GM12878 (cell line): ENCODE measurements around the gene SH3GL2. TPM values are rescaled to one million over a fixed set of nuclear protein-coding genes. Genes with fewer than 3 reads are reported as not detected.

ENCODE experiments used
- ATAC-seq: fragments of 200-7000 bp; cut with Tn5 transposase; 3 replicates; pipeline ENCODE4 v1.9.1; 2020; ENCODE audit warnings: mild to moderate bottlenecking, moderate library complexity
- BruUV-seq: library from RNA; stranded (reverse); fragments of 400-500 nt; replicated peaks from 2 replicates; lab custom pipeline; 2021; lab: Mats Ljungman, UMichigan
- CTCF ChIA-PET: fragments of 300-600 bp; sonication (Branson Sonifier 250); formaldehyde crosslinking; extraction: SDS; loops from one replicate; lab custom pipeline; 2021; ENCODE audit warnings: inconsistent platforms; lab: Yijun Ruan, JAX
- POLR2A ChIA-PET: fragments of 350-600 bp; formaldehyde crosslinking; extraction: SDS; loops from one replicate; lab custom pipeline; 2021; ENCODE audit warnings: inconsistent platforms; lab: Charles Lee
- RAD21 ChIA-PET: fragments of 300-600 bp; sonication (Branson Sonifier 250); formaldehyde crosslinking; loops from one replicate; lab custom pipeline; 2023; ENCODE audit warnings: antibody characterized with exemption; ENCODE audit not compliant: unreplicated experiment; lab: Charles Lee
- SMC1A ChIA-PET: fragments of 300-600 bp; sonication (Branson Sonifier 250); formaldehyde crosslinking; loops from one replicate; lab custom pipeline; 2023; ENCODE audit not compliant: unreplicated experiment, uncharacterized antibody; lab: Charles Lee
- DNase-seq: peaks from one replicate; pipeline ENCODE4 v3.0.0-alpha.2; 2011; ENCODE audit warnings: low read depth, low spot score
- FAIRE-seq: peaks from 3 replicates; lab custom pipeline; 2011; peaks lifted over from hg19 to GRCh38; lab: Jason Lieb, UNC
- H2AFZ ChIP-seq: 2 replicates; pipeline ENCODE4 v1.6.0; 2011; ENCODE audit warnings: low read depth, low read length, control low read depth; ENCODE audit not compliant: control insufficient read depth
- H3K27ac ChIP-seq: 2 replicates; pipeline ENCODE4 v1.5.1; 2011; ENCODE audit warnings: control low read depth; ENCODE audit not compliant: control insufficient read depth, insufficient read depth
- H3K27me3 ChIP-seq, 2 experiments: replicated peaks in 1 of 2; 2 replicates each; pipeline versions ENCODE4 v1.6.0 to v1.6.1; 2011; ENCODE audit warnings: low read length in 1 of 2; ENCODE audit not compliant: control insufficient read depth in 2 of 2, insufficient read depth in 2 of 2
- H3K36me3 ChIP-seq, 2 experiments: 2 replicates each; pipeline ENCODE4 v1.5.1; 2011; ENCODE audit warnings: low read length in 1 of 2; ENCODE audit not compliant: control insufficient read depth in 2 of 2, insufficient read depth in 2 of 2
- H3K4me1 ChIP-seq: 2 replicates; pipeline ENCODE4 v1.6.1; 2011; ENCODE audit warnings: mild to moderate bottlenecking, low read length, moderate library complexity, mixed read lengths; ENCODE audit not compliant: control insufficient read depth, insufficient read depth
- H3K4me2 ChIP-seq: 2 replicates; pipeline ENCODE4 v1.6.0; 2011; ENCODE audit warnings: control low read depth; ENCODE audit not compliant: control insufficient read depth, insufficient read depth
- H3K4me3 ChIP-seq: fragments of 200-600 bp; sonication (generic); 2 replicates; pipeline ENCODE4 v1.5.1; 2016
- H3K79me2 ChIP-seq: 2 replicates; pipeline ENCODE4 v1.6.0; 2011; ENCODE audit warnings: low read length; ENCODE audit not compliant: control insufficient read depth, insufficient read depth
- H3K9ac ChIP-seq: 2 replicates; pipeline ENCODE4 v1.8.0; 2011; ENCODE audit warnings: low read length, control low read depth, mixed read lengths; ENCODE audit not compliant: control insufficient read depth, insufficient read depth
- H3K9me3 ChIP-seq: replicated peaks from 3 replicates; pipeline ENCODE4 v1.5.1; 2011; ENCODE audit warnings: mild to moderate bottlenecking, low read length; ENCODE audit not compliant: control insufficient read depth, insufficient read depth
- H4K20me1 ChIP-seq: 2 replicates; pipeline ENCODE4 v1.6.0; 2011; ENCODE audit not compliant: control insufficient read depth, insufficient read depth
- BCL11A ChIP-seq: IDR thresholded peaks from 2 replicates; pipeline ENCODE4 v1.6.1; 2011; ENCODE audit warnings: low read depth, low read length
- CBX3 ChIP-seq: fragments of 200-600 bp; sonication (generic); IDR thresholded peaks from 2 replicates; pipeline ENCODE4 v1.6.1; 2016; ENCODE audit warnings: low read depth, borderline replicate concordance
- CHD2 ChIP-seq: IDR thresholded peaks from 2 replicates; pipeline ENCODE4 v1.6.1; 2011; ENCODE audit warnings: low read depth, low read length, improper control_type of control experiment, borderline replicate concordance
- DPF2 ChIP-seq: fragments of 450-650 bp; IDR thresholded peaks from 2 replicates; pipeline ENCODE4 v1.6.1; 2017; ENCODE audit warnings: mild to moderate bottlenecking
- IRF5 ChIP-seq: fragments of 450-650 bp; IDR thresholded peaks from 2 replicates; pipeline ENCODE4 v1.6.1; 2017; ENCODE audit warnings: borderline replicate concordance
- MTA3 ChIP-seq: IDR thresholded peaks from 2 replicates; pipeline ENCODE4 v1.6.1; 2012; ENCODE audit warnings: low read length, inconsistent platforms, borderline replicate concordance
- NFYB ChIP-seq: IDR thresholded peaks from 2 replicates; pipeline ENCODE4 v1.6.1; 2011; ENCODE audit warnings: low read depth, mild to moderate bottlenecking, low read length, improper control_type of control experiment, moderate library complexity; ENCODE audit not compliant: insufficient read depth
- NRF1 ChIP-seq: conservative IDR thresholded peaks from 2 replicates; pipeline ENCODE4 v1.6.1; 2011; ENCODE audit warnings: mild to moderate bottlenecking, low read depth, low read length, improper control_type of control experiment
- POLR2A ChIP-seq: IDR thresholded peaks from 2 replicates; pipeline ENCODE4 v1.6.1; 2011; ENCODE audit warnings: low read depth, mild to moderate bottlenecking, low read length
- POLR2AphosphoS2 ChIP-seq: IDR thresholded peaks from 2 replicates; pipeline ENCODE4 v1.6.1; 2011; ENCODE audit warnings: low read depth, mild to moderate bottlenecking, low read length, improper control_type of control experiment, moderate library complexity
- RBBP5 ChIP-seq: fragments of 200-600 bp; sonication (generic); conservative IDR thresholded peaks from 2 replicates; pipeline ENCODE4 v1.6.1; 2016
- SMAD5 ChIP-seq: IDR thresholded peaks from 2 replicates; pipeline ENCODE4 v1.6.1; 2016; ENCODE audit warnings: antibody characterized with exemption, low read depth
- SMARCA5 ChIP-seq: fragments of 450-650 bp; IDR thresholded peaks from 2 replicates; pipeline ENCODE4 v1.6.1; 2017; ENCODE audit warnings: mild to moderate bottlenecking
- STAT3 ChIP-seq: IDR thresholded peaks from 2 replicates; pipeline ENCODE4 v1.6.1; 2011; ENCODE audit warnings: low read depth, low read length, improper control_type of control experiment
- WRNIP1 ChIP-seq: IDR thresholded peaks from 2 replicates; pipeline ENCODE4 v1.6.1; 2011; ENCODE audit warnings: low read depth, low read length, improper control_type of control experiment, borderline replicate concordance
- ZZZ3 ChIP-seq: IDR thresholded peaks from 2 replicates; pipeline ENCODE4 v1.6.1; 2011; ENCODE audit warnings: low read depth; ENCODE audit not compliant: control insufficient read depth, insufficient read length
- WGBS: methylation state at CpG from one replicate; pipeline ENCODE4 v1.1.6; 2016; ENCODE audit warnings: low lambda C conversion rate; ENCODE audit not compliant: insufficient replicate concordance, insufficient coverage; ENCODE audit errors: missing lambda C conversion rate; 5-methylcytosine and 5-hydroxymethylcytosine counted together
- in situ Hi-C: fragments of 300-500 bp; cut with MboI; formaldehyde crosslinking; loops from 9 replicates; pipeline ENCODE4 v1.14.3; 2018; ENCODE audit warnings: mixed read lengths
- intact Hi-C: fragments of 100-400 bp; cut with micrococcal nuclease; formaldehyde crosslinking; loops from one replicate; pipeline ENCODE4 v1.14.2; 2022; ENCODE audit not compliant: unreplicated experiment
- polyA plus RNA-seq, 11 experiments: library from polyadenylated mRNA; depleted of rRNA in 4 of 11; unstranded in 6 of 11; stranded (reverse) in 5 of 11; fragments of >200 nt; fragmentation: Nextera tagmentation in 4 of 11; fragmentation: Illumina TruSeq in 1 of 11; extraction: Ambion mirVana in 4 of 11; extraction: Trizol in 1 of 11; gene quantifications; 1 replicate in 1 of 11; 2 replicates in 10 of 11; pipeline versions ENCODE4 v1.2.1 to v1.2.3, GENCODE V29; 2011 to 2016; ENCODE audit warnings: inconsistent platforms in 2 of 11, missing spikeins in 2 of 11, low read depth in 1 of 11
- total RNA-seq, 4 experiments: library from RNA; depleted of rRNA in 3 of 4; stranded (reverse); fragments of >200 nt in 3 of 4; fragmentation: Illumina TruSeq in 1 of 4; extraction: Trizol in 1 of 4; gene quantifications; 2 replicates each; pipeline versions ENCODE4 v1.2.1 to v1.2.3, GENCODE V29; 2013 to 2021

SH3GL2 gene
- total and polyA plus RNA-seq, 10 of the 15 experiments (the other 5 are each of a cell fraction or from before 2014, with no cell fraction given), result not detected

GRCh38 chr9:17571825-17572224, 7.0 kb upstream of the SH3GL2 start:
- BruUV-seq, result no TSS peak
- H3K4me2 ChIP-seq, result no peak overlapping the region
- ChIA-PET CTCF (no interaction called here), POLR2A (no interaction called here), RAD21 (no interaction called here), SMC1A (no interaction called here)
- WGBS, result 51% methylated on average over 5 of the region's 5 CpGs
- H3K36me3 ChIP-seq, result no peaks in the 10 kb centered on the region
- DNase-seq (no peak), FAIRE-seq (no peak), ATAC-seq (no peak)
- H2AFZ ChIP-seq, result no peak overlapping the region
- no peaks in the 10 kb centered on the region for H3K79me2 ChIP-seq
- H3K4me1 ChIP-seq, result no peaks in the 10 kb centered on the region
- intact Hi-C loops (no loop called here), in situ Hi-C loops (no loop called here)
- H3K27me3 ChIP-seq, result no peaks in the 10 kb centered on the region
- no peak overlapping the region for H3K4me3 ChIP-seq
- H3K9me3 ChIP-seq, result no peaks in the 10 kb centered on the region
- no peak overlapping the region for H3K27ac ChIP-seq
- H4K20me1 ChIP-seq, result no peaks in the 10 kb centered on the region
- H3K9ac ChIP-seq, result no peak overlapping the region
- no peak for TF ChIP-seq CBX3
- TF ChIP-seq MTA3, result no peak
- no peak for TF ChIP-seq IRF5
- no peak for TF ChIP-seq NRF1
- no peak for TF ChIP-seq RBBP5
- no peak for TF ChIP-seq POLR2A
- TF ChIP-seq BCL11A, result no peak
- no peak for TF ChIP-seq SMAD5
- no peak for TF ChIP-seq CHD2
- TF ChIP-seq WRNIP1, result no peak
- TF ChIP-seq ZZZ3, result no peak
- TF ChIP-seq NFYB, result no peak
- TF ChIP-seq DPF2, result no peak
- TF ChIP-seq POLR2AphosphoS2, result no peak
- TF ChIP-seq SMARCA5, result no peak
- TF ChIP-seq STAT3, result no peak
